OCI-M1 (cell line): Measurements from ENCODE around the gene PDE4D.

Experiments
- DNase-seq: peaks from one replicate; lab custom pipeline; 2025; lab: John Stamatoyannopoulos, UW

PDE4D gene

GRCh38 chr5:59103303-59103702, 790.2 kb downstream of the PDE4D start:
- DNase-seq, result no peak

- DNase-seq, result no peak
Observed at GRCh38 chr5:59102437-59102836, 791.1 kb downstream of the PDE4D start.

- DNase-seq, result no peak
Observed at GRCh38 chr5:59100875-59101274, 792.7 kb downstream of the PDE4D start.

GRCh38 chr5:59099995-59100345, 793.6 kb downstream of the PDE4D start:
- no peak for DNase-seq

- DNase-seq, result peak; percentile 53
Observed at GRCh38 chr5:59099270-59099994, 794.1 kb downstream of the PDE4D start.

- DNase-seq, result no peak
Observed at GRCh38 chr5:59098743-59099142, 794.8 kb downstream of the PDE4D start.

- DNase-seq, result no peak
Observed at GRCh38 chr5:59097712-59098111, 795.8 kb downstream of the PDE4D start.

GRCh38 chr5:59097116-59097515, 796.4 kb downstream of the PDE4D start:
- DNase-seq, result no peak

GRCh38 chr5:59095480-59095879, 798.0 kb downstream of the PDE4D start:
- DNase-seq, result peak; percentile 15

GRCh38 chr5:59094864-59095263, 798.7 kb downstream of the PDE4D start:
- no peak for DNase-seq

- DNase-seq, result peak; percentile 45
Observed at GRCh38 chr5:59093329-59093728, 800.2 kb downstream of the PDE4D start.

GRCh38 chr5:59092758-59093157, 800.8 kb downstream of the PDE4D start:
- DNase-seq, result peak; percentile 41

GRCh38 chr5:59091965-59092364, 801.6 kb downstream of the PDE4D start:
- DNase-seq, result no peak

GRCh38 chr5:59090323-59090722, 803.2 kb downstream of the PDE4D start:
- no peak for DNase-seq

- no peak for DNase-seq
Observed at GRCh38 chr5:59089767-59090166, 803.8 kb downstream of the PDE4D start.

GRCh38 chr5:59088546-59088945, 805.0 kb downstream of the PDE4D start:
- DNase-seq, result no peak

GRCh38 chr5:59086024-59086423, 807.5 kb downstream of the PDE4D start:
- DNase-seq, result peak; percentile 15

GRCh38 chr5:59081693-59082092, 811.8 kb downstream of the PDE4D start:
- no peak for DNase-seq

- DNase-seq, result peak; percentile 23
Observed at GRCh38 chr5:59079622-59080620, 813.6 kb downstream of the PDE4D start.

GRCh38 chr5:59071755-59072549, 821.6 kb downstream of the PDE4D start:
- DNase-seq, result no peak

- DNase-seq, result no peak
Observed at GRCh38 chr5:59069438-59070079, 824.0 kb downstream of the PDE4D start.
